NT2/D1 (cell line): ENCODE measurements around the gene KRTAP10-12.

Source experiments
- DNase-seq: peaks from one replicate; pipeline ENCODE4 v3.0.0-alpha.2; 2011; ENCODE audit warnings: low read depth, low spot score
- H3K27me3 ChIP-seq: 2 replicates; pipeline ENCODE4 v1.6.0; 2011; ENCODE audit warnings: mild to moderate bottlenecking; ENCODE audit not compliant: insufficient read length, insufficient read depth
- H3K36me3 ChIP-seq: 2 replicates; pipeline ENCODE4 v1.6.1; 2011; ENCODE audit warnings: mild to moderate bottlenecking, low read length, mixed read lengths; ENCODE audit not compliant: insufficient read depth, insufficient read length
- H3K4me1 ChIP-seq: 2 replicates; pipeline ENCODE4 v1.5.1; 2011; ENCODE audit not compliant: insufficient read depth, insufficient read length
- H3K4me3 ChIP-seq: 2 replicates; pipeline ENCODE4 v1.5.1; 2011; ENCODE audit warnings: low read depth; ENCODE audit not compliant: insufficient read length
- H3K9ac ChIP-seq: 2 replicates; pipeline ENCODE4 v1.6.0; 2011; ENCODE audit warnings: low read depth; ENCODE audit not compliant: insufficient read length
- H3K9me3 ChIP-seq: 2 replicates; pipeline ENCODE4 v1.5.1; 2011; ENCODE audit warnings: mild to moderate bottlenecking, low read length; ENCODE audit not compliant: insufficient read depth
- SUZ12 ChIP-seq: IDR thresholded peaks from 2 replicates; pipeline ENCODE4 v1.6.1; 2011; ENCODE audit not compliant: insufficient read length, insufficient read depth; ENCODE audit errors: extremely low read depth
- YY1 ChIP-seq: IDR thresholded peaks from 2 replicates; pipeline ENCODE4 v1.6.1; 2011; ENCODE audit not compliant: insufficient read length, insufficient read depth
- ZNF274 ChIP-seq: IDR thresholded peaks from 2 replicates; pipeline ENCODE4 v1.6.1; 2011; ENCODE audit warnings: mild to moderate bottlenecking, low read depth, low read length

Gene KRTAP10-12

GRCh38 chr21:44726826-44727225 is 29.9 kb downstream of the KRTAP10-12 start:
- Histone ChIP-seq H3K4me1 (peaks cover 9% of the 10 kb centered on the region), H3K9me3 (peaks cover 6% of the 10 kb centered on the region; the same call in 1 of the 2 replicates), H3K27me3 (peaks cover 57% of the 10 kb centered on the region), H3K36me3 (no peaks in the 10 kb centered on the region), H3K9ac (no peak overlapping the region), H3K4me3 (no peak overlapping the region)
- DNase-seq: no peak
- no peak for TF ChIP-seq YY1
- TF ChIP-seq SUZ12: no peak
- TF ChIP-seq ZNF274: no peak

- no peak for TF ChIP-seq SUZ12
- no peak for TF ChIP-seq YY1
- no peak for TF ChIP-seq ZNF274
- Histone ChIP-seq H3K27me3 (peaks cover 57% of the 10 kb centered on the region), H3K36me3 (no peaks in the 10 kb centered on the region), H3K4me1 (peaks cover 9% of the 10 kb centered on the region), H3K9ac (no peak overlapping the region), H3K9me3 (peaks cover 6% of the 10 kb centered on the region; the same call in 1 of the 2 replicates), H3K4me3 (no peak overlapping the region)
- no peak for DNase-seq
Observed at GRCh38 chr21:44727321-44727720, 30.3 kb downstream of the KRTAP10-12 start.

- peaks cover 6% of the 10 kb centered on the region; the same call in 1 of the 2 replicates for H3K9me3 ChIP-seq
- TF ChIP-seq SUZ12 (no peak), YY1 (no peak), ZNF274 (no peak)
- H3K4me3 ChIP-seq: no peak overlapping the region
- peaks cover 53% of the 10 kb centered on the region for H3K27me3 ChIP-seq
- no peak for DNase-seq
- no peaks in the 10 kb centered on the region for H3K36me3 ChIP-seq
- no peak overlapping the region for H3K9ac ChIP-seq
- H3K4me1 ChIP-seq: peaks cover 5% of the 10 kb centered on the region
Observed at GRCh38 chr21:44727757-44728156, 30.8 kb downstream of the KRTAP10-12 start.

GRCh38 chr21:44728716-44729115 is 31.7 kb downstream of the KRTAP10-12 start:
- TF ChIP-seq SUZ12: no peak
- TF ChIP-seq ZNF274: no peak
- no peak for TF ChIP-seq YY1
- no peak overlapping the region for H3K9ac ChIP-seq
- H3K36me3 ChIP-seq: no peaks in the 10 kb centered on the region
- DNase-seq: no peak
- peaks cover 8% of the 10 kb centered on the region; the same call in 1 of the 2 replicates for H3K9me3 ChIP-seq
- peaks cover 3% of the 10 kb centered on the region for H3K4me1 ChIP-seq
- no peak overlapping the region for H3K4me3 ChIP-seq
- peaks cover 44% of the 10 kb centered on the region for H3K27me3 ChIP-seq

GRCh38 chr21:44729336-44730027 is 32.5 kb downstream of the KRTAP10-12 start:
- Histone ChIP-seq H3K27me3 (peaks cover 36% of the 10 kb centered on the region), H3K4me1 (peaks cover 3% of the 10 kb centered on the region), H3K9ac (no peak overlapping the region), H3K36me3 (no peaks in the 10 kb centered on the region), H3K9me3 (peaks cover 15% of the 10 kb centered on the region; the same call in 1 of the 2 replicates), H3K4me3 (no peak overlapping the region)
- no peak for DNase-seq
- TF ChIP-seq ZNF274 (no peak), YY1 (no peak), SUZ12 (no peak)

- peaks cover 20% of the 10 kb centered on the region; the same call in 1 of the 2 replicates for H3K9me3 ChIP-seq
- TF ChIP-seq SUZ12: no peak
- TF ChIP-seq ZNF274: no peak
- no peak for TF ChIP-seq YY1
- no peaks in the 10 kb centered on the region for H3K36me3 ChIP-seq
- H3K9ac ChIP-seq: no peak overlapping the region
- H3K4me1 ChIP-seq: peaks cover 3% of the 10 kb centered on the region
- no peak for DNase-seq
- H3K27me3 ChIP-seq: peaks cover 33% of the 10 kb centered on the region
- no peak overlapping the region for H3K4me3 ChIP-seq
Observed at GRCh38 chr21:44730028-44730395, 33.0 kb downstream of the KRTAP10-12 start.

GRCh38 chr21:44730951-44731579 is 34.1 kb downstream of the KRTAP10-12 start:
- H3K27me3 ChIP-seq: peaks cover 23% of the 10 kb centered on the region
- no peak overlapping the region for H3K9ac ChIP-seq
- H3K4me3 ChIP-seq: no peak overlapping the region
- peaks cover 30% of the 10 kb centered on the region; the same call in 1 of the 2 replicates for H3K9me3 ChIP-seq
- no peak for DNase-seq
- peaks cover 3% of the 10 kb centered on the region for H3K4me1 ChIP-seq
- H3K36me3 ChIP-seq: no peaks in the 10 kb centered on the region
- no peak for TF ChIP-seq SUZ12
- TF ChIP-seq YY1: no peak
- TF ChIP-seq ZNF274: no peak
